RWPE2 (cell line): ENCODE results near the gene KRT84.

Experiments used
- ATAC-seq: fragments of 200-7000 bp; cut with Tn5 transposase; 3 replicates; pipeline ENCODE4 v1.9.1; 2021; ENCODE audit warnings: low read depth
- DNase-seq: peaks from one replicate; pipeline ENCODE4 v3.0.0-alpha.2; 2020; ENCODE audit warnings: low spot score
- H3K27ac ChIP-seq: fragments of 450-650 bp; 2 replicates; pipeline ENCODE4 v1.5.1; 2017; ENCODE audit warnings: mild to moderate bottlenecking; ENCODE audit not compliant: poor library complexity, severe bottlenecking
- H3K27me3 ChIP-seq: fragments of 250-450 bp; sonication (Bioruptor Pico); 2 replicates; pipeline ENCODE4 v1.5.1; 2021; ENCODE audit warnings: mild to moderate bottlenecking, moderate library complexity; ENCODE audit not compliant: insufficient read depth, poor library complexity, severe bottlenecking
- H3K36me3 ChIP-seq: fragments of 250-450 bp; sonication (Bioruptor Pico); 2 replicates; pipeline ENCODE4 v1.5.1; 2020; ENCODE audit warnings: low read depth, mild to moderate bottlenecking, moderate library complexity
- H3K4me1 ChIP-seq: fragments of 250-450 bp; sonication (Bioruptor Pico); 2 replicates; pipeline ENCODE4 v1.5.1; 2021; ENCODE audit warnings: mild to moderate bottlenecking, moderate library complexity; ENCODE audit not compliant: insufficient read depth, poor library complexity, severe bottlenecking
- H3K4me3 ChIP-seq: fragments of 250-450 bp; sonication (Bioruptor Pico); 2 replicates; pipeline ENCODE4 v1.5.1; 2021; ENCODE audit warnings: mild to moderate bottlenecking, moderate library complexity; ENCODE audit not compliant: severe bottlenecking
- H3K9me3 ChIP-seq: fragments of 250-450 bp; sonication (Bioruptor Pico); 2 replicates; pipeline ENCODE4 v1.5.1; 2021; ENCODE audit warnings: mild to moderate bottlenecking, moderate library complexity; ENCODE audit not compliant: severe bottlenecking
- TF ChIP-seq, protein P1 (sequence below): fragments of 450-650 bp; IDR thresholded peaks from one replicate; pipeline ENCODE4 v1.5.1; 2017; ENCODE audit warnings: mild to moderate bottlenecking, moderate library complexity; ENCODE audit not compliant: poor library complexity, severe bottlenecking

The KRT84 gene

DNA sequence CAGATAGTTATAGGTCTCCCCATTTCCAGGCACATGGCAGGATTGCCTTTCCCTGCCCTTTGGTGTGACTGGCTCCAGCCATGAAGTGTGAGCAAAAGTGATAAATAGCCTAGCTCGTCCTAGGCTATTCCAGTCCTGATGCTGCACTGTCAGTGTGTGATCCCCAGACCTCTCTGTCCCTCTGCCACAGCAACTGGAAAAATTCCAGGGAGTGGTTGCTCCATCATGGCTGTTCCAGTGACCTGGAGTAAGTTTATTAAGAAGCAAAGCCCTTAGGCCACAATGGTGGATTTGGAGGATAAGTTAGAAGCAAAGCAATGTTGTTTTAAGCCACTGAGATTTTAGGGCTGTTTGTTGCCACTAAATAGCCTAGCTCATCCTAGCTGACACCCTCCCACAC, 54.4 kb downstream of the KRT84 start:
- H3K4me3 ChIP-seq: no peak overlapping the region
- no peaks in the 10 kb centered on the region for H3K27me3 ChIP-seq
- H3K27ac ChIP-seq: no peak overlapping the region
- no peaks in the 10 kb centered on the region for H3K9me3 ChIP-seq
- no peaks in the 10 kb centered on the region for H3K36me3 ChIP-seq
- no peaks in the 10 kb centered on the region for H3K4me1 ChIP-seq
- DNase-seq (no peak), ATAC-seq (no peak)
- TF ChIP-seq, protein P1, sequence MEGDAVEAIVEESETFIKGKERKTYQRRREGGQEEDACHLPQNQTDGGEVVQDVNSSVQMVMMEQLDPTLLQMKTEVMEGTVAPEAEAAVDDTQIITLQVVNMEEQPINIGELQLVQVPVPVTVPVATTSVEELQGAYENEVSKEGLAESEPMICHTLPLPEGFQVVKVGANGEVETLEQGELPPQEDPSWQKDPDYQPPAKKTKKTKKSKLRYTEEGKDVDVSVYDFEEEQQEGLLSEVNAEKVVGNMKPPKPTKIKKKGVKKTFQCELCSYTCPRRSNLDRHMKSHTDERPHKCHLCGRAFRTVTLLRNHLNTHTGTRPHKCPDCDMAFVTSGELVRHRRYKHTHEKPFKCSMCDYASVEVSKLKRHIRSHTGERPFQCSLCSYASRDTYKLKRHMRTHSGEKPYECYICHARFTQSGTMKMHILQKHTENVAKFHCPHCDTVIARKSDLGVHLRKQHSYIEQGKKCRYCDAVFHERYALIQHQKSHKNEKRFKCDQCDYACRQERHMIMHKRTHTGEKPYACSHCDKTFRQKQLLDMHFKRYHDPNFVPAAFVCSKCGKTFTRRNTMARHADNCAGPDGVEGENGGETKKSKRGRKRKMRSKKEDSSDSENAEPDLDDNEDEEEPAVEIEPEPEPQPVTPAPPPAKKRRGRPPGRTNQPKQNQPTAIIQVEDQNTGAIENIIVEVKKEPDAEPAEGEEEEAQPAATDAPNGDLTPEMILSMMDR: no peak

- no peak overlapping the region for H3K4me3 ChIP-seq
- no peaks in the 10 kb centered on the region for H3K27me3 ChIP-seq
- ATAC-seq (no peak), DNase-seq (no peak)
- TF ChIP-seq, protein P1: peak; percentile 64
- H3K9me3 ChIP-seq: no peaks in the 10 kb centered on the region
- H3K36me3 ChIP-seq: no peaks in the 10 kb centered on the region
- no peaks in the 10 kb centered on the region for H3K4me1 ChIP-seq
- peak overlapping the region; percentile 17 for H3K27ac ChIP-seq
Measured at GRCh38 chr12:52327830-52328500, 57.5 kb downstream of the KRT84 start.
